HL-60 (cell line): Measurements from ENCODE around the gene RSAD2.

ENCODE experiments used
- DNase-seq, 2 experiments: peaks; one replicate each; pipeline ENCODE4 v3.0.0-alpha.2; 2010 to 2020; ENCODE audit warnings: low read depth in 1 of 2, low spot score in 1 of 2
- H3K27ac ChIP-seq: fragments of 250-450 bp; sonication (Bioruptor Pico); replicated peaks from 2 replicates; pipeline ENCODE4 v1.5.1; 2020; ENCODE audit warnings: mild to moderate bottlenecking, moderate library complexity
- H3K27me3 ChIP-seq: fragments of 250-450 bp; sonication (Bioruptor Pico); 2 replicates; pipeline ENCODE4 v1.5.1; 2021; ENCODE audit warnings: mild to moderate bottlenecking, moderate library complexity; ENCODE audit not compliant: insufficient read depth, poor library complexity, severe bottlenecking
- H3K4me3 ChIP-seq: replicated peaks from 2 replicates; pipeline ENCODE4 v1.5.1; 2011; ENCODE audit warnings: mild to moderate bottlenecking, control low read depth, low read length; ENCODE audit not compliant: insufficient read depth
- GABPA ChIP-seq: IDR thresholded peaks from 2 replicates; pipeline ENCODE4 v1.6.1; 2012; ENCODE audit warnings: low read depth
- POLR2AphosphoS5 ChIP-seq: IDR thresholded peaks from 2 replicates; pipeline ENCODE4 v1.6.1; 2012; ENCODE audit warnings: low read depth
- SPI1 ChIP-seq: IDR thresholded peaks from 2 replicates; pipeline ENCODE4 v1.6.1; 2012; ENCODE audit warnings: low read depth, mild to moderate bottlenecking, borderline replicate concordance
- TF ChIP-seq, protein P1 (sequence below): IDR thresholded peaks from 2 replicates; pipeline ENCODE4 v1.6.1; 2012; ENCODE audit warnings: low read depth; ENCODE audit not compliant: insufficient replicate concordance
- TF ChIP-seq, protein P2 (sequence below): IDR thresholded peaks from one replicate; pipeline ENCODE4 v1.5.1; 2011; ENCODE audit warnings: low read length, control low read depth, inconsistent platforms; ENCODE audit not compliant: insufficient read depth

RSAD2 gene

DNA sequence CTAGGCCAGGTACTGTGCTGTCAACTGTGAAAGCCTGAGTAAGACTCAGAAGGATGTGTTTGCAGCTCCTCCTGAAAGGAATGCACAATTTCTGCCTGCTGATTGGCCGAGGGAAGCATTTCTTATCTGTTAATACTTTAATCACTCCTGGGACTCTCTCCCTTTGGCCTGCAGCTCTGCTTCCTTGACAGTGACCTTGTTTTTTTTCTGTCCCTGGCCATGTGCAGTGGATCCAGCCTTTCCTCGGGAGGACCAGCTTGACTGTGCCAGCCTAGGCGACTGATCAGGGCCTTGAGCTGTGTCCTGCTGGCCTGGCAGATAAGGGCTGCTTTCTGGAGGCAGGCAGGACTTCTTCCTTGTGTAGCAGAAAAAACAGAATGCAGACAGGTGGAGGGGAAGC is 49.6 kb downstream of the RSAD2 start:
- no peak overlapping the region for H3K4me3 ChIP-seq
- DNase-seq, result no peak
- TF ChIP-seq, protein P1, sequence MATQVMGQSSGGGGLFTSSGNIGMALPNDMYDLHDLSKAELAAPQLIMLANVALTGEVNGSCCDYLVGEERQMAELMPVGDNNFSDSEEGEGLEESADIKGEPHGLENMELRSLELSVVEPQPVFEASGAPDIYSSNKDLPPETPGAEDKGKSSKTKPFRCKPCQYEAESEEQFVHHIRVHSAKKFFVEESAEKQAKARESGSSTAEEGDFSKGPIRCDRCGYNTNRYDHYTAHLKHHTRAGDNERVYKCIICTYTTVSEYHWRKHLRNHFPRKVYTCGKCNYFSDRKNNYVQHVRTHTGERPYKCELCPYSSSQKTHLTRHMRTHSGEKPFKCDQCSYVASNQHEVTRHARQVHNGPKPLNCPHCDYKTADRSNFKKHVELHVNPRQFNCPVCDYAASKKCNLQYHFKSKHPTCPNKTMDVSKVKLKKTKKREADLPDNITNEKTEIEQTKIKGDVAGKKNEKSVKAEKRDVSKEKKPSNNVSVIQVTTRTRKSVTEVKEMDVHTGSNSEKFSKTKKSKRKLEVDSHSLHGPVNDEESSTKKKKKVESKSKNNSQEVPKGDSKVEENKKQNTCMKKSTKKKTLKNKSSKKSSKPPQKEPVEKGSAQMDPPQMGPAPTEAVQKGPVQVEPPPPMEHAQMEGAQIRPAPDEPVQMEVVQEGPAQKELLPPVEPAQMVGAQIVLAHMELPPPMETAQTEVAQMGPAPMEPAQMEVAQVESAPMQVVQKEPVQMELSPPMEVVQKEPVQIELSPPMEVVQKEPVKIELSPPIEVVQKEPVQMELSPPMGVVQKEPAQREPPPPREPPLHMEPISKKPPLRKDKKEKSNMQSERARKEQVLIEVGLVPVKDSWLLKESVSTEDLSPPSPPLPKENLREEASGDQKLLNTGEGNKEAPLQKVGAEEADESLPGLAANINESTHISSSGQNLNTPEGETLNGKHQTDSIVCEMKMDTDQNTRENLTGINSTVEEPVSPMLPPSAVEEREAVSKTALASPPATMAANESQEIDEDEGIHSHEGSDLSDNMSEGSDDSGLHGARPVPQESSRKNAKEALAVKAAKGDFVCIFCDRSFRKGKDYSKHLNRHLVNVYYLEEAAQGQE, result no peak
- TF ChIP-seq, protein P2, sequence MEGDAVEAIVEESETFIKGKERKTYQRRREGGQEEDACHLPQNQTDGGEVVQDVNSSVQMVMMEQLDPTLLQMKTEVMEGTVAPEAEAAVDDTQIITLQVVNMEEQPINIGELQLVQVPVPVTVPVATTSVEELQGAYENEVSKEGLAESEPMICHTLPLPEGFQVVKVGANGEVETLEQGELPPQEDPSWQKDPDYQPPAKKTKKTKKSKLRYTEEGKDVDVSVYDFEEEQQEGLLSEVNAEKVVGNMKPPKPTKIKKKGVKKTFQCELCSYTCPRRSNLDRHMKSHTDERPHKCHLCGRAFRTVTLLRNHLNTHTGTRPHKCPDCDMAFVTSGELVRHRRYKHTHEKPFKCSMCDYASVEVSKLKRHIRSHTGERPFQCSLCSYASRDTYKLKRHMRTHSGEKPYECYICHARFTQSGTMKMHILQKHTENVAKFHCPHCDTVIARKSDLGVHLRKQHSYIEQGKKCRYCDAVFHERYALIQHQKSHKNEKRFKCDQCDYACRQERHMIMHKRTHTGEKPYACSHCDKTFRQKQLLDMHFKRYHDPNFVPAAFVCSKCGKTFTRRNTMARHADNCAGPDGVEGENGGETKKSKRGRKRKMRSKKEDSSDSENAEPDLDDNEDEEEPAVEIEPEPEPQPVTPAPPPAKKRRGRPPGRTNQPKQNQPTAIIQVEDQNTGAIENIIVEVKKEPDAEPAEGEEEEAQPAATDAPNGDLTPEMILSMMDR, result no peak
- TF ChIP-seq SPI1, result no peak
- TF ChIP-seq GABPA, result no peak
- TF ChIP-seq POLR2AphosphoS5, result no peak
- no peaks in the 10 kb centered on the region for H3K27me3 ChIP-seq
- no peak overlapping the region for H3K27ac ChIP-seq

DNA sequence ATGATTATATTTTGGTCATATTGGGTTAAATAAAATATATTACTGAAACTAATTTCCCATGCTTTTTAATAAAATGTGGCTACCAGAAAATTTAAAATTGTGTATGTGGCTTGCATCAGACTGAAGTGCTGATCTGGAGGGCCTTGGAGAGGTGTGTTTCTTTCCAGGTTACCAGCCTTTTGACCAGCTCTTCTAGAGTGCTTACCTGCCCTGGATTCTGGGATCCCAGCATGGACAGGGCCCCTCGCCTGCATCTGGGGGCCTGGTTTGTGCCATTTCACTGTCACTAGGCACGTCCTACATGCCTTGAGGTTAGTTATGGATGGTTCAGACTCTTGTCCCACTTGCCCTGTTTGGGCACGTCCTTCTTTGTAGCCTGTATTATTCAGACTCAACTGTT is 50.2 kb downstream of the RSAD2 start:
- DNase-seq, result no peak
- no peak overlapping the region for H3K27ac ChIP-seq
- no peaks in the 10 kb centered on the region for H3K27me3 ChIP-seq
- H3K4me3 ChIP-seq, result no peak overlapping the region
- TF ChIP-seq GABPA, result no peak
- no peak for TF ChIP-seq SPI1
- TF ChIP-seq, protein P1, result no peak
- no peak for TF ChIP-seq POLR2AphosphoS5
- TF ChIP-seq, protein P2, result no peak

DNA sequence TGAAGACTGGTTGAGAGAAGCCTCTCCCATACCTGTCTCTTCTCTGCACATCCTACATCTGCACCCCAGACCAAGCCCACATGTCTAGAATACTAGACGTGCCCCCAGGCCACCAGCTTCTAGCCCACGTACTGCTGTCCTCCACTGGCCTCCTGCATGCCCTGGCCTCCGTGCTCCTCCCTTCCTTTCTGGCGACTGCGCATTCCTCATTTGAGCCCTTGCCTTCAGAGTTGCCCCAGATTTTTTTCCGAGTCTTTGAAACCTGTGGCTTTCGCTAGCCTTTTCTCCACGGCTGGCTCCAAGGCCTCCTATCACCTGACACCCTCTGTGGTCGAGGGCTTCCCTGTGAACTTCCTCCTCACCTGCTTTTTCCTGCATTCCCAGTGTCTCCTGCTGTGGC is 50.9 kb downstream of the RSAD2 start:
- Histone ChIP-seq H3K4me3 (no peak overlapping the region), H3K27ac (no peak overlapping the region), H3K27me3 (no peaks in the 10 kb centered on the region)
- TF ChIP-seq, protein P1, result no peak
- no peak; the same call in 1 of the 2 replicates for TF ChIP-seq POLR2AphosphoS5
- TF ChIP-seq, protein P2, result no peak
- DNase-seq, result no peak
